Kidney capillary endothelial cell (primary cell): ENCODE measurements around the gene GAB2.

ENCODE experiments used
- DNase-seq: peaks from one replicate; pipeline ENCODE4 v3.0.0-alpha.2; 2018; ENCODE audit warnings: low spot score

Gene GAB2

GRCh38 chr11:78341841-78342240 is 75.8 kb downstream of the GAB2 start:
- no peak for DNase-seq

GRCh38 chr11:78340530-78340929 is 77.1 kb downstream of the GAB2 start:
- no peak for DNase-seq

GRCh38 chr11:78339945-78340344 is 77.7 kb downstream of the GAB2 start:
- DNase-seq = no peak

- DNase-seq = no peak
Measured at GRCh38 chr11:78339483-78339882, 78.1 kb downstream of the GAB2 start.

- no peak for DNase-seq
Measured at GRCh38 chr11:78338702-78339101, 78.9 kb downstream of the GAB2 start.

GRCh38 chr11:78338138-78338537 is 79.5 kb downstream of the GAB2 start:
- DNase-seq = no peak

DNA sequence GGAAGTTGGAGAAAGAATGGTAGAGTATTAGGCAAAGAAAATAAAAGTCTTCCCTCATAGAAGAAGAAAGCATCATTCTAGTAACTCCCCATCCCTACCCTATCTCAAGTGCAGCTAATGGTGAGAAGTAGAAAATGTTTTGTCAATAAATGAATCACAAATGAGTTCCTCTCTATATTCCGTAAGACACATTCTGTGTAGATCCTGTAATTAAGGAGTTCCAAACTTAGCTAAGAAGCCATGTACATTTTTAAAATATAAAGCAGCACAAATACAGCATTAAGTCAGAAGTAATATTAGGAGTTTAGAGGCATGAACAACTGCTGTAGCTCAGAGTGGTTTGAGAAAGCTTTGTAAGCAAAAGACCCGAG is 80.1 kb downstream of the GAB2 start:
- DNase-seq = no peak

DNA sequence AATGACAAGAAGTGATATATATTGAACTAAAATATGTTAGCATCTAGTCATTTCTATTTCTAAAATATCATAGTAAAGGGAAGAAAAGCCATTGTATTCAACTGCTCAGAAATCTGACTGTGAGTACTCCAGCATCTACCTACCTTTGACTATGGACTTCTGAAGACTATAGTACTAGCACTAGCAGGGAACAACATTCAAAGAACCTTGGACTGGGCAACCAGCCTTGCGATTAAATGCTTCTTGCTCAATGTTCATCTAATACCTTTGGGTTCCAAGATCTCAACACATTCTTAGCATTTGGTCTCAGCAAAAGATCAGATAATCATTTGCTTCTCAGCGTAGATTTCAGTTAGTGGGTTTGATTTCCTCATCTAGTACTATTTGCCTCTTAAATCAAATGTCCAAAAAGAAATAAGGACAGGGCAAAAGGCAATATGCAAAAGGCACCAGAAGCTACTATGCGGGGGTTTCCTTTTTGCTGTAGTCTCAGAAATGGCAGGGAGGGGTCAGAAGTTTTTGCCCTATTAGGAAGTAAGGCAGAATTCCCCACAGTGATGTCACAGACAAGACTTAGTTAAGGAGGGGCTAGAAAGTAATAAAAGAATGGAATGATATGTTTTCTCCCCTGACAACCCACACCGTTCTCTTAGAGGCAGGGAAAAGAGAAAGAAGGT is 80.6 kb downstream of the GAB2 start:
- no peak for DNase-seq

GRCh38 chr11:78334109-78334508 is 83.5 kb downstream of the GAB2 start:
- no peak for DNase-seq

- DNase-seq = no peak
Measured at GRCh38 chr11:78332872-78333271, 84.7 kb downstream of the GAB2 start.

GRCh38 chr11:78332174-78332866 is 85.3 kb downstream of the GAB2 start:
- DNase-seq = no peak

GRCh38 chr11:78331711-78332110 is 85.9 kb downstream of the GAB2 start:
- no peak for DNase-seq

GRCh38 chr11:78330361-78330760 is 87.3 kb downstream of the GAB2 start:
- no peak for DNase-seq

DNA sequence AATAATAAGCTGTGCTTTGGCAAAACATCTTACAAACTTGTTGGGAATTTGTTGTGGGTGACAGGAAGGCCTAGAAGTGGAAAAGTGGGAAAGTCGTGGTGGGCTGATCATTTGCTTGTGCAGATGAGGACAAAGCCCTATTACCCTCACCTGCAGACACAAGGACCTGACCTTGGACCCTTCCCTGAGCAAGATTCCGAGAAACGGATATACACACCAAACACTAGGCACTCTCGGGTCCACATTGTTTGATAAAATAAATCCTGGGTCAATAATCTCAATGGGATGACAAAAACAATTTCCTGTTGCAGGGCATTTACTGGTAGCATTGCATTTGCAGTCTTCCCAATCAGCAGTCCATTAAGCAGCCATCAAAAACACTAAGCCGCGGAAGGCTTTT is 89.7 kb downstream of the GAB2 start:
- DNase-seq = no peak

DNA sequence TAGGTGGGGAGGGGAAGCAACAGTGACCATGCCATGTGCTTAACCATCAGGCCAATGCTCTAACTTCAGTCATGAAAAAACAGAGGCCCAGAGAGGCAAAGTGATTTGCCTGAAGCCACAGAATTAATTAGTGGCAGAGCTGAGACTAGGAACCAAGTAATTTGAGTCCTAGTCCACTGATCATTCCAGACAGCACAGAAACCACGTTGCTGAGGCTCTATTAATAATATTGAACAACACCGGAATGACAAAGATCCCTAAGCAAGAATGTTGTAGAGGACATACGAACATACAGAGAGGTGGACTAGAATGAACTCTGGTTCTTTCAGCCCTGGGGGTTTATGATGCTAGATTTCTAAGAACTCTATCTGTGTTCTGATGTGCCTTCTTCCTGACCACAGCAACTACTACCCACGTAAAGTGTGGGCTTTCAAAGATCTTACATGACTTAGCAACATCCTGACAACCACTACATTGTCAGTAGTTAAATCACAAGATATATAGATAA is 92.3 kb downstream of the GAB2 start:
- DNase-seq = no peak

DNA sequence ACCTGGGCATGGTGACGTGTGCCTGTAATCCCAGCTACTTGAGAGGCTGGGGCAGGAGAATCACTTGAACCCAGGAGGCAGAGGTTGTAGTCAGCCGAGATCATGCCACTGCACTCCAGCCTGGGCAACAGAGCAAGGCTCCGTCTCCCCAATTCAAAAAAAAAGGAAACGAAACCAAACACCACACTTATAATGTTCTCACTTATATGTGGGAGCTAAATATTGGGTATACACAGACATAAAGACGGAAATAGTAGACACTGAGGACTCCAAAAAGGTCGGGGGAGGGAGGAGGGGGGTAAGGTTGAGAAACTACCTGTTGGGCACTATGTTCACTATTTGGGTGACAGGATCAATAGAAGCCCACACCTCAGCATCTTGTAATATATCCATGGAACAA is 94.3 kb downstream of the GAB2 start:
- DNase-seq = no peak

GRCh38 chr11:78319453-78319955 is 98.1 kb downstream of the GAB2 start:
- no peak for DNase-seq

GRCh38 chr11:78318321-78319114 is 99.1 kb downstream of the GAB2 start:
- no peak for DNase-seq

DNA sequence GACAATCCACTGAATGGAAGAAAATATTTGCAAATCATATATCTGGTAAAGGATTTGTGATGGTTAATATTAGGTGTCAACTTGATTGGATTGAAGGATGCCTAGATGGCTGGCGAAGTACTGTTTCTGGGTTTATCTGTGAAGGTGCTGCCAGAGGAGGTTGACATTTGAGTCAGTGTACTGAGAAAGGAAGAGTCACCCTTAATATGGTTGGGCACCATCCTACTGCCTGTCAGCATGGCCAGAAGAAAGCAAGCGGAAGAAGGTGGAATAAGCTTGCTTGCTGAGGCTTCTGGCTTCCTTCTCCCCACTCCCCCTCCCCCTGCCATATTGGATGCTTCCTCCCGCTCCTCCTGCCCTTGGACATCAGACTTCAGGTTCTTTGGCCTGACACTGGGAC is 101.9 kb downstream of the GAB2 start:
- DNase-seq = no peak

GRCh38 chr11:78314762-78315161 is 102.9 kb downstream of the GAB2 start:
- no peak for DNase-seq

DNA sequence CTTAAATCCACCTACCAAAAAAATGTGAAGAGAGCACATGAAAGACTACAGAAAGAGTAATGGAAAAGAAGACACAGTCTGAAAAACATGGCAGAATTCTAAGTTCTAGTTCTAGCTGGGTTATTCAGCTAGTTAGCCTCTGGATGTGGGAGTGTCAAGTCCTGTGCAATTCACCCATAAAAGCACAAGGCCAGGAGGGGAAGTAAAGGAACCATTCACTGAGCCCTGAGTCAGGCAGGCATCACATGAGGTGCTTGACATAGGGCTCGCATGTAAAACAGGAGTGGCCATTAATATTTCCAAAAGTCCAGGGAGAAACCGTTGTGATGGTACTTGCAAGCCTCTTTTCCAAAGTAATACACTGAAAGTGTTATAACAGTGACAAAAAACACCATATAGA is 103.7 kb downstream of the GAB2 start:
- DNase-seq = no peak

DNA sequence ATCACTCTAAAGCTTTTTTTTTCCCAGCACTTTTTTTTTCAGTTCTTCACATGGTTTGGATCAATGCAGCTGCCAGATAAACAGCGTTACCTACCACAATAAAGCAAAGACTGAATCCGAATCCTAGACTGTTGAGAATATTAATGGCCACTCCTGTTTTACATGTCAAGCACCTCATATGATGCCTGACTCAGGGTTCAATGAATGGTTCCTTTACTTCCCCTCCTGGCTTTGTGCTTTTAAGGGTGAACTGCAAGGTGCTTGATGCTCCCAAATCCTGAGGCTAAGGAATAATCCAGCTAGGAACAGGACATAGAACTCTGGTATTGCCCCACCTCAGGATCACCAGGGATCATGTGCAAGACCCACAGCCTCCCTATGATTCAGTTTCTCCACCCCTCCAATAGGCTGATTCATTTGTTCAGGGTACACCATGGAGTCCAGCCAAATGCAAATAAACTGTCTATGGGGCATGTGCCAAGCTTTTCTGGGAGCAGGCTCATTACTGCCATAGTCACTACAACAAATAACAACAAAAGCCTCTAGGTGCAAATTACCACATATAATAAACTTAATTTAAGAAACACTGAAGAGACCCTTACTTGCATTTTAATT is 104.3 kb downstream of the GAB2 start:
- no peak for DNase-seq
